Right renal cortex interstitium (tissue), 3 donors: ENCODE measurements around the gene BAG1. TPM values are rescaled to one million over a fixed set of nuclear protein-coding genes. Genes with fewer than 3 reads are reported as not detected.
A peak's percentile ranks its signal among the peaks of the same experiment; 100 is the strongest.

Experiments used
- DNase-seq, 3 donors: peaks; one replicate each; pipeline ENCODE4 v3.0.0-alpha.2; 2013; ENCODE audit warnings: low read depth in 3 of 3, low spot score in 2 of 3
- polyA plus RNA-seq, 3 donors: library from polyadenylated mRNA; unstranded; fragments of 120-200 nt; gene quantifications; one replicate each; pipeline ENCODE4 v1.2.1, GENCODE V29; 2013; ENCODE audit not compliant: insufficient read length in 3 of 3

BAG1 gene
- polyA plus RNA-seq, 3 donors = 76.0 to 82.0 (median 81.0) TPM

DNA sequence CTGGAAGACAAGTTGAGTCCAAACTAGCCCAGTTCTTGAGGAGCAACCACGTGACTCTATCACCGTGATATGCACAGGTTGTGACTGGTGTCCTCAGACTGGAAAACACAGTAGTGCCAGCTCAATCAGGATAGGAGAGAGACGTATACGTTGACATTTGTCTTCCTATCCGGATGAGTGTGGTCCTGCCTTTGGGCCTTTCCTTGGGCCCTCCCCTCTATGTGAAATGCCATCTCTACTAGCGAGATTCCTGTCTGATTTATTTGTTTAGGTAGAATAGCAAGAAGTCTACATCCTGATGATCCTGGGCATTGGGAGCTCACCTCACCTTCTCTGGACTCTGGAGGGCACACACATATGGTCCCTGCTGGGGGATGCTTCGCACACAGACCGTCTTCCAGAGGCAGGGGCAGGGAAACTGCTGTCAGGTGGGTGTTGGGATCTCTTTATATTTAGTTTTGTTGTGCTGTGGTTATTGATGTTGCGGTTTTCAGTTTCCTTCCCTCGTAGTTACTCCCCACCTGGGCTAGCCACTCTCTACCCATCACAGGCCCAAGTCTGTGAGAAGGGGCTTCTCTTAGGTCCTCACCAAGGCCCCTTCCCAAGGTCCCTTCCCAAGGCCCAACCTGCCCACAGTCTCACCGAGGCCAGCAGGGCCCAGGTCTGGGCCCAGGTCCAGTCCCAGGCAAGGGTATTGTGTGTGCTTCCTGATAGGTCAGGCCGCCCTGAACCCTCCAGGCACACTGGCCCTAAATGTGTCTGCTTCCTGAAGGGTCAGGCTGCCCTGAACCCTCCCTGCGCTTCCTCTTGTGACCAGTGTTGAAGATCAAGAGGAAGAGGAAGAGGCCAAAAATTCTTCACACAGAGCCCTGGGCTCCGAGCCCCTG is 43.6 kb downstream of the BAG1 start:
- no peak for DNase-seq

DNA sequence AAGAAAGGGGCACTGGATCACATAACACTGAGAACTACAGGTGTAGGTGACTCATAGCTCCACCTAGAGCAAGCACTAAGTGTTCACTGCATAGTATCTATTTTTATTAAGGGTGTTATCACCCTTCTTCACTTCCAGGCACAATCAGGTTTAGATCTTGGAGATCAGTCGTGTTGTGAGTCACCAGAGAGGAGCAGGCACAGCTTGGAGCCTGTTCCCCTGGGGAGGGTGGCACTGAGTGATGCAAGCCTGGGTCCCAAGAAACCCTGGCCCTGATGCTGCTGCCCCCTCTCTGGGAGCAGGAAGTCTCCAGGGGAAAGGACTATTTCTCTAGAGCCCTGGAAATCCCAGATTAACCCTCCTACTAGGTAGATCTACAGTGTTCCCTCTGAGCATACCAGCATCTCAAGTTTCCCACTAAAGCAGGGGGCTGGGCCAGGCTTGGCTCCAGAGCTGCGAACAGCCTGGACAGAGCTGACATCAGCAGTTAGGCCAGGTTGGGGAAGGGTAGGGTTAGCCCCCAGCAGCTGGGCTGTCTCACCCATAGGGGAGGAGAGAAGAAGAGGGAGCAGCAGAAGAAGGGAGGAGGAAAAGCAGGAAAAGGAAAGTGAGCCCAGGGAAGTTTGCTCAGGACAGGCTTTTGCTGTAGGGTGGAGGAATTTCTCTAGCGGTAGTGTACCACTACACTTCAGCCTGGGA is 52.7 kb downstream of the BAG1 start:
- DNase-seq = peak in 2 of 3 donors; percentile 41 to 44

DNA sequence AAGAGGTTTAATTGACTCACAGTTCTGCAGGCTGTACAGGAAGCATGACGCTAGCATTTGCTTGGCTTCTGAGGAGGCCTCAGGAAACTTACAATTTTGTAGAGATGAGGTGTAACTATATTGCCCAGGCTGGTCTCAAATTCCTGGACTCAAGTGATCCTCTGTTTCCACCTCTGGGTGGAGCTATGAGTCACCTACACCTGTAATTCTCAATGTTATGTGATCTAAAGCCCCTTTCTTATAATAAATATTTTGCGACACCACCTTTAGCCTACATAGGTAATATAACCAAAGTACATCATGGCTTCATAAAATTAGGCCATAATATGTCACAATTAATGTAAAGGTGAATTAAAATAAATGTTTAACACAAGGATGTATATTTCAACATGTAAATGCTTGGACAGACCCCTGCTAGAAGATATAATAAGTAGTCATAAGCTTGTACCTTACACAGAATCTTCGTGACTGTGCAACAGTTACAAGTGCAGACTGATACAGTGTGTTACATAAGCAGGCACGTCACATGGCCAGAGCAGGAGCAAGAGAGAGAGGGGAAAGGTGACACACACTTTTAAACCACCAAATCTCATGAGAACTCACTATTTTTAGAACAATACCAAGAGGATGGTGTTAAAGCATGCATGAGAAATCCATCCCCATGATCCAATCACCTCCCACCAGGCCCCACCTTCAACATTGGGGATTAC is 54.3 kb downstream of the BAG1 start:
- no peak for DNase-seq

DNA sequence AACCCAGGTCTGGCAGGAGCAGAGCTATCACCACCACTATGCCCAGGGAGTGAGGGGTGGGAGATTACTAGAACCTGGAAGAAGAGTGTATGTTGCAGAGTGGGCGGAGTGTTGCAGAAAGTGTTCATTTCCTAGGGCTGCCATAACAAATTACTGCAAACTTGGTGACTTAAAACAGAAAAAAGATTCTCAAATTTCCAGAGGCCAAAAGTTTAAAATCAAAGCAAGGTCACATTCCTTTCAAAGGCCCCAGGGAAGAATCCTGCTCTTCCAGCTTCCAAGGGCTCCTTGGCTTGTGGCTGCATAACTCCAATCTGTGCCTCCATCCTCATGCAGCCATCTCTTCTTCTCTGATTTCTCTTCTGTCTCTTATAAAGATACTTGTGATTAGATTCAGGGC is 55.1 kb downstream of the BAG1 start:
- no peak for DNase-seq

DNA sequence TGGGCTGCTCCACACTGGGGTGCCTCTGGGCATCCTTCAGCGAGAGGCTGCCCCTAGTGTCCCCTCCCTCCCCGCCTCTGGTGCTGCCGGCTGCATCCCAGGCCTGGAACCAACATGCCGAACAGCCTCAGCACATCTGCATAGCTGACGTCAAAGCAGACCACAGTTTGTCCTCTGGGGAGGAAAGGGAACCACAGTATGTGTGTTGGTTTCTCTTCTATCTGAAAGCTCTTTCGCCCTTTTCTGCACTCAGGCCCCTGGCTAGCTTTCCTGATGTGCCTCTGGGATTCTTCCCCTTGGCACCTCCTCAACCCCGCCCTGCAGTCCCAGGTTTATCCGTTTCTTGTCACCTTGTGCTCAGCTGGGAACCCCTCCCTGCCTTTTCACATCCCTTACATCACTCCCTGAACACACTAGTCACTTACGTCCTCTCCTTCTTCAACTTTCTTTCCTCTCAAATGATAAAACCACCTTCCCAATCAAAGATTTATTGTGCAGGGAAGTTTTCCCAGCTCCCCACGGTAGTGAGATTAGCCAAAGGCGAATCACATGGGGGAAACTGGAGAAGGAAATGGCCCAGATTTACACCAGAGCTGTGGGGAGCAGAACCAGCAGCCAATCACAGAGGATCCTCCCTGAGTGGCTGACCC is 61.8 kb downstream of the BAG1 start:
- no peak for DNase-seq

Other genes starting within 250 kb of the BAG1 start
- gene DNAJA1, start 239.4 kb downstream of the BAG1 start, polyA plus RNA-seq = 100 to 1,000 TPM; 260 to 290 (median 269) TPM
- gene SMU1, start 188.0 kb downstream of the BAG1 start, polyA plus RNA-seq = 10 to 100 TPM; 27.5 to 30.0 (median 29.4) TPM
- gene B4GALT1, start 97.4 kb downstream of the BAG1 start, polyA plus RNA-seq = 100 to 1,000 TPM in 2 of 3 donors, 10 to 100 TPM in 1; 80.3 to 119 (median 115) TPM
- not detected for gene SPINK4, start 24.5 kb downstream of the BAG1 start, polyA plus RNA-seq
- 100 to 1,000 TPM; 130 to 143 (median 137) TPM for gene CHMP5, start 341 bp upstream of the BAG1 start, polyA plus RNA-seq
- 10 to 100 TPM; 33.0 to 35.3 (median 33.5) TPM for gene NFX1, start 25.8 kb upstream of the BAG1 start, polyA plus RNA-seq
- 10 to 100 TPM; 14.8 to 17.5 (median 17.0) TPM for gene AQP7, start 137.9 kb upstream of the BAG1 start, polyA plus RNA-seq
- gene AQP3, start 182.9 kb upstream of the BAG1 start, polyA plus RNA-seq = 10 to 100 TPM; 45.7 to 47.1 (median 45.8) TPM
- gene NOL6, start 209.2 kb upstream of the BAG1 start, polyA plus RNA-seq = 10 to 100 TPM; 22.7 to 25.2 (median 24.5) TPM